Stimulated activated CD4-positive, alpha-beta T cell treated with anti-CD3 and anti-CD28 coated beads, Interleukin-2, amount 100 ng/mL, for 24 hours (primary cell): Measurements from ENCODE around the gene VMAC.
"Not testable (repeated sequence)": the region's sequence is repeated elsewhere in the genome, so short reads cannot be mapped to it uniquely, and the experiment has no call there.

Experiments used
- DNase-seq, 2 donors: peaks; one replicate each; pipeline ENCODE4 v3.0.0-alpha.2; 2020

VMAC gene

GRCh38 chr19:5904352-5905113, at the start of gene VMAC:
Gene VMAC, plus strand, starts transcription at chr19:5904872. Its CDS starts 19 bp downstream, at chr19:5904891.
- peak; percentile 99 to 100 for DNase-seq

GRCh38 chr19:5855151-5855550, 49.5 kb upstream of the VMAC start:
- DNase-seq = not testable (repeated sequence)

DNA sequence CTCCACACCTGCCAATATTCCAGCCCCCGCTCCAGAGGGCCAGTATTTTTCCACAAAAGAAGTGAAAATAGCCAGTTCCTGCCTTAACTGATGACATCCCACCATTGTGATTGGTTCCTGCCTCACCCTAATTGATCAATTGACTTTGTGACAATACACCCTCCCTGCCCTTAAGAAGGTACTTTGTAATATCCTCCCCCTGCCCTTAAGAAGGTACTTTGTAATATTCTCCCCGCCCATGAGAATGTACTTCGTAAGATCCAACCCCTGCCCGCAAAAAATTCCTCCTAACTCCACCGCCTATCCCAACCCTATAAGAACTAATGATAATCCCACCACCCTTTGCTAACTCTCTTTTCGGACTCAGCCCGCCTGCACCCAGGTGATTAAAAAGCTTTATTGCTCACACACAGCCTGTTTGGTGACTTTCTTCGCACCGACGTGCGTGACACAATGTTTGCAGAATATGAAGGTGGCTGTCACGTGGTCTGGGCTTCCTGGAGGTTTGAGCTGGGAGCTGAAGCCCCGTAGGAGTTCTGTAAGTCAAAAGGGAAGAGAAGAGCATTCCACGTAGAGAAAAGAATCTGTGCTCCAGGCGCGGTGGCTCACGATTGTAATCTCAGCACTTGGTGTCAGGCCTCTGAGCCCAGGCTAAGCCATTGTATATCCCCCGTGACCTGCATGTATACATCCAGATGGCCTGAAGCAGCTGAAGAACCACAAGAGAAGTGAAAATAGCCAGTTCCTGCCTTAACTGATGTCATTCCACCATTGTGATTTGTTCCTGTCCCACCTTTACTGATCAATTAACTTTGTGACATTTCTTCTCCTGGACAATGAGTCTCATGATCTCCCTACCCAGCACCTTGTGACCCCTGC, 47.2 kb upstream of the VMAC start:
- DNase-seq = no peak

- no peak for DNase-seq
Observed at GRCh38 chr19:5863030-5863665, 41.5 kb upstream of the VMAC start.

DNA sequence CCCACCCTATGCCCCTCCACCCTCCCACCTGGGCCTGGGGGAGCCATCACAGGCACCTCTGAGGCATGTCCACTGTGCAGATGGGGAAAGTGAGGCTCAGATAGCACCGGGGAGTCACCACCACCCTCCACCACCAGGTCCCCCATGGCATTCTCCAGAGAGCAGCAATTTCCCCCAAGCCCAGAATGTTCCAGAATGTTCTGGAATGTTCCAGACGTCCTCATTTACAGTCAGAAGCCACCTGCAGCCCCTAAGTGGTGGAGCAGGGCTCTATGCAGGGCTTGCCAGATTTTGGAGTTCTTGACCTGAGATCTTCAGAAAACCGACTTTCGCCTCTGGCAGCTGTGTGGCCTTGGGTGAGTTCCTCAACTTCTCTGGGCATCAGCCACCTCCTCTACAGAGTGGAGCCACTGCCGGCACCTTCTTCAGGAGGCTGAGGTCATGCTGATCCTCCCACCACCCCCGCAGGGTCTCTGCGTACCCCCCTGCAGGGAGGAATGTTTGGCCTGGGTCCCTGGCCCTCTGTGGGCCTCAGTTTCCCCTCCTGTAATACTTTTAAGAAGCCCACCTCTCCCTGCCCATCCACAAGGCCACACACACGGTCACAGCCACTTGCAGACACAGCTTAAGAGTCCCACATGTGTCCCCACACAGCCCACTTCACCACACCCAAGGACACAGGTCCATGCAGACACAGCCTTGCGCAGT, 40.5 kb upstream of the VMAC start:
- no peak for DNase-seq

DNA sequence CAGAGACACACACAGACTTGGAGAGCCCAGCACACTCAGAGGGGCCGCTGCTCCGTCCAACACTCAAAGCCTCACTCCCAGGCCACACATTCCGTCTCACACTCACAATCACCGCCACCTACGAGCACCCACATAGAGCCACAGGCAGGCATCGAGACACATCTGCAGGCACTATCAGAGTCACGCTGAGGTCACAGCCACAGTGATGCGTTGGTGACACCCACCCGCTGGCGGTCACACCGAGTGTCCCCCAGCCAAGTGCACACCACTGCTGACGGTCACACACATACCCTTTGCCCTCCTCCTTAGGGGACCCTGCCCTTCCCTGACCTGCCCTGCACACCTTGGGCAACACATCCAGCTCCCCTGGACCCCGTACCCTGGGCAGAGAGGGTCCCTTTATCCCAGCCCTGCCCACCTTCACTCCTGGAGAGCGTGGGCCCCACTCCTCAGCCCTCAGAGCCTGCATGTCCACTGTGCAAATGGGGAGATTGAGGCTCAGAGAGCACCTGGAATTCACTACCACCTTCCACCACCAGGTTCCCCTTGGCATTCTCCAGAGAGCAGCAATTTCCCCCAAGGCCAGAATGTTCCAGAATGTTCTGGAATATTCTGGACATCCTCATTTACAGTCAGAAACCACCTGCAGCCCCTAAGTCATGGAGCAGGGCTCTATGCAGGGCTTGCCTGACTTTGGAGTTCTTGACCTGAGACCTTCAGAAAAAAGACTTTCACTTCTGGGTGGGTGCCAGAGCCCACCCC, 39.8 kb upstream of the VMAC start:
- no peak for DNase-seq

DNA sequence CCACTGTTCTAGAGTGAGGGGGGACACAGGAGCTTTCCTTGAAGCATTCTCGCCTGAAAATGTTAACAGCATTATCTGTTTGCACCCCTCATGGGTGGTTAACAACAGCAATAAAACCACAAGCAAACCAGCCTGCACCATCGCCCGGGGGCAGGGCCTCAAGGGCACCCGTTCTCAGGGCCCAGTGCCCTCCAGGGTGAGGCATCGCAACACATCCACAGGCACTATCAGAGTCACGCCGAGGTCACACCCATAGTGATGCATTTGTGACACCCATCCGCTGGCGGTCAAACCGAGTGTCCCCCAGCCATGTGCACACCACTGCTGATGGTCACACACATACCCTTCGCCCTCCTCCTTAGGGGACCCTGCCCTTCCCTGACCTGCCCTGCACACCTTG, 38.9 kb upstream of the VMAC start:
- DNase-seq = no peak

DNA sequence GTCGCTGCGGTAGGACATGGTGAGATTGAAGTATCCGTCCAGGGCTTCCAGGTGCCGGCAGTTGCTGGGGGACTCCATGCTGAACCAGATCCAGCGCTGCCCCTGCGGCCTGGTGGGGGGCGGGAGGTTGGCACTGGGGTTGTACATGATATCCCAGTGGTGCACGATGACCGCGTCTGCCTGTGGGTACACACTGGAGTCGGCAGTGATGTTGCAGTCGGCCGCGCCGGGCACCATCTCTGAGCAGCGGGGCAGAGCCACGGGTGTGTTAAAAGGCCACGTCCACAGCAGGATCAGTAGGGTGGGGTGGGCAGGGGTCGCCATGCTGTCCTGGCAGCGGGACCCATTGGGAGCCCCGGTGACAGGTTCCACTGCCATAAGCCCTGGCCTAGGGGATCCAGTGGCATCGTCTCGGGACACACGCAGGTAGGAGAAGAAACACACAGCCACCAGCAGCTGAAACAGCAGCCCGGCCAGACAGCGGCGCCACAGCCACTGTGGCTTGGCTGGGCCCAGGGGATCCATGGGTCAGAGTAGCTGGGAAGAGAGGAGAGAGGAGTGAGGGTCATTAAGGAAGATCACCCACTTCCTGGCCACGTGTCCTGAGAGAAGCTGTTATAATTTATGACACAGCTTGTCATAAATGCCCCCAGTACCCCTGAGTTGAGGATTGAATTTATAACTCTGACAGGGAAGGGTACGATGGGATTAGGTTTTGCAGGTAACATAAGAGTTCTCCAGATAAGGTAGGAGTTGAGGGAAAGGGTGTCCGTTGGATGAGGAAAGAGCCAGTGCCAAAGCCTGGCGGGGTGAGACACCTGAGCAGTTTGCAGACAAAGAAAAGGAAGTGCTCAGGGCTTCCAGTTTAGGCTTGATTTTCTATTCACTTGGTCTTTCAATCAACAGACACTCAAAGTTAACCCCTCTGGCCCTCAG, 37.2 kb upstream of the VMAC start:
- DNase-seq = no peak

DNA sequence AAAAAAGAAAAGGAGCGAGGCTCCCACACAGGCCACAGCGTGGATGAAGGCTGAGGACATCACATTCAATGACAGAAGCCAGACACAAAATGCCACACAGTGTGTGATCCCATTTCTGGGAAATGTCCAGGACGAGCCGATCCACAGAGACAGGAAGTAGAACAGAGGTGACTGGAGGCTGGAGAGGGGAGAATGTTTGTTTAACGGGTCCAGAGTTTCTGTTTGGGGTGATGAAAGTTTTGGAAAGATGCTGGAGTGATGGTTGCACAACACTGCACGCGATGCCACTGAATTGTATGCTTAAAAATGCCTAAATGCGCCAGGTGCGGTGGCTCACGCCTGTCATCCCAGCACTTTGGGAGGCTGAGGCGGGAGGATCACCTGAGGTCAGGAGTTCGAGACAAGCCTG, 33.7 kb upstream of the VMAC start:
- no peak for DNase-seq

DNA sequence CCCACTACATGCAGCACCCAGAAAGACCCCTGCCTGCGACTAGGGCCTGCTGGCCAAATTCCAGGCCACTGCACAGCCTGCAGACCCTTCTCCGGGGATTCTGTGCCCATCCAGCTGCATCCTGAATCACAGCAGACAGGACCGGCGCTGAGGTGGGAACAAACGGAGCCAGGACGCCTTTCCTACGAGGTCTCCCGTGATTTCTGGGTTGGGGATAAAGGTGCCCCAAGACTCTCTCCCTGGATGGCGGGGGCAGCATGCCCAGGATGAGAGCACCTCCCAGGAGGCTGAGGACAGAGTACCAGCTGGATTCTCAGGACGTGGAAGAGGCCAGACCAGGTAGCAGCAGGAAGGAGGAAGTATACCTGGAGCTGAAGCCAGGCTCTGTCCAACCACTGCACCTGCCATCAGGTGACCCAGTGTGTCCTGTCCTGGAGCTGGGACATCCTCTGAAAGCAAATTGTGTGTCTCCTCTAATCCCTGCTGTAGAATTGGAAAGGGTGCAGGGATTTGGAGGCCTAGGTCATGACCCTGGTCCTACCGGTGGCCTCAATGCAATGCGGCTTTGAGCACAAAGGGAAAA, 31.0 kb upstream of the VMAC start:
- DNase-seq = no peak

DNA sequence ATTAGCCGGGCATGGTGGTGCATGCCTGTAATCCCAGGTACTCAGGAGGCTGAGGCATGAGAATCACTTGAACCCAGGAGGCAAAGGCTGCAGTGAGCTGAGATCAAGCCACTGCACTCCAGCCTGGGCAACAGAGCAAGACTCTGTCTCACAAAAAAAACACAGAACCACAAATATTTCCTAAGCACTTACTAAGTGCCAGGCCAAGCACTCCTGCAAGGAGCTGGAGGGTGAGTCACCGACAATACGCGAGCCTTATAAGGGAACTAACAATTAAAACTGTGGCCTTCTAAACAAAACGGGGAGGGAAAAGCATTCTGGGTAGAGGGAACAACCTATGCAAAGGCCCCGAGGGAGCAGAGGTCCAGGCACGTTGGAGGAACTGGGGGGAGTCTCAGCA, 30.2 kb upstream of the VMAC start:
- DNase-seq = not testable (repeated sequence)

GRCh38 chr19:5877427-5877826, 27.2 kb upstream of the VMAC start:
- no peak for DNase-seq

DNA sequence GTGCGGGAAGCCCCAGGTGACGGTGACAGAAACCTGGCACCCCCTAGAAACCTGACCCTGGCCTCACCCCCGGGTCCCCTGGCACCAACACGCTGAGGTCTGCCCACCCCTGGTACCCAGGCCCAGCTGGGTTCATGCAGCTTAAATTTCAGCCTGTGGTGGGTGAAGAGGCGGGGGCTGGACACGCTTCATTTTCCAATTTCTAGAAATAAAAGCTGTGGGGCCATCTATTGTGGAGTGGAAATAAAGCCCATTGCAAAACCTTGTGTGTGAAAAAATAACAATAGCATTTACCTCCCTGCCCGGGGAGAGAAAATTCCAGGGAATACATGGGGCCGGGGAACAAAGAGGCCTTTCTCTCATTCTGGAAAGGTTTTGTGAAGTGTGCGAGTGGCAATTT, 26.8 kb upstream of the VMAC start:
- no peak for DNase-seq

DNA sequence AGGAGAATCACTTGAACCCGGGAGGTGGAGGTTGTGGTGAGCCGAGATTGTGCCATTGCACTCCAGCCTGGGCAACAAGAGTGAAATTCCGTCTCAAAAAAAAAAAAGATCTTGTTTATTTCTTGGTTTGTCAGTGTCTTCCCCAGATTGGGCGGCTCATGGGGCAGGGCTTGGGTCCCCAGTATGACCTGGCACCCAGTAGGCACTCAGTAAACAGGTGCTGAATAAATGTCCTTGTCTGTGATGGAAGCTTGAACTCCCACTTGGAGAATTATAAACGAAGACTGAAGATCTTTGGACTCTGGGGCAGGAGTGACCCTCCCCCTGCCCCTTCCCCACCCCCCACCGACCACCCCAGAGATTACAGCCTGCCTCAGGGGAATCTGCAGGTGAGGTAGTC, 24.5 kb upstream of the VMAC start:
- DNase-seq = no peak

DNA sequence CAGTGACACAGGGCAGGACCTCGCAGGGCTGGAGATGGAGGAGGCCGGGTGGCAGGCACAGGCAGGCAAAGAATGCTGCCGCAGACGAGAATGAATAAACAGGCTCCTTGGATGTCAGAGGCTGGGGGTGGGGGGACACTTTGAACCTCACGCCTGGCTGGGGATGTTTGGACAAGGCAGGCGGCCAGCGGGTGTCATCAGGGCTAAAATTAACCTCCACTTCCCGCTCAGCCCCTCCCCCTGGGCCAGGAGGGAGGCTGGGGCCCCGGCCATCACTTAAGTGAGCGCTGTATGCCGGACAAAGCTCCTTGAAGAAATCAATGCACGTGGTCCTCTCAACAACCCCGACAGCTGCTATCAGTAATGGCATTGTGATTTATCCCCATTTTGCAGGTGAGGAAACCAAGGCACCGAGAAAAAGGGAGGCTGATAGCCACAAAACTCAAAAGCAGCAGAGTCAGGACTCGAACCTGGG, 24.0 kb upstream of the VMAC start:
- DNase-seq = no peak

GRCh38 chr19:5881543-5882299, 23.0 kb upstream of the VMAC start:
- no peak for DNase-seq

- no peak for DNase-seq
Observed at GRCh38 chr19:5882421-5882968, 22.2 kb upstream of the VMAC start.

GRCh38 chr19:5883157-5883873, 21.4 kb upstream of the VMAC start:
- not testable (repeated sequence) for DNase-seq
